GM19438 (cell line): ENCODE data around the gene FBN3.
"Not testable (repeated sequence)": the region's sequence is repeated elsewhere in the genome, so short reads cannot be mapped to it uniquely, and the experiment has no call there.

ENCODE experiments used
- ATAC-seq: cut with Tn5 transposase; IDR thresholded peaks from one replicate; pipeline ENCODE4 v1.9.1; 2021; ENCODE audit warnings: low read depth; ENCODE audit not compliant: unreplicated experiment

Gene FBN3

DNA sequence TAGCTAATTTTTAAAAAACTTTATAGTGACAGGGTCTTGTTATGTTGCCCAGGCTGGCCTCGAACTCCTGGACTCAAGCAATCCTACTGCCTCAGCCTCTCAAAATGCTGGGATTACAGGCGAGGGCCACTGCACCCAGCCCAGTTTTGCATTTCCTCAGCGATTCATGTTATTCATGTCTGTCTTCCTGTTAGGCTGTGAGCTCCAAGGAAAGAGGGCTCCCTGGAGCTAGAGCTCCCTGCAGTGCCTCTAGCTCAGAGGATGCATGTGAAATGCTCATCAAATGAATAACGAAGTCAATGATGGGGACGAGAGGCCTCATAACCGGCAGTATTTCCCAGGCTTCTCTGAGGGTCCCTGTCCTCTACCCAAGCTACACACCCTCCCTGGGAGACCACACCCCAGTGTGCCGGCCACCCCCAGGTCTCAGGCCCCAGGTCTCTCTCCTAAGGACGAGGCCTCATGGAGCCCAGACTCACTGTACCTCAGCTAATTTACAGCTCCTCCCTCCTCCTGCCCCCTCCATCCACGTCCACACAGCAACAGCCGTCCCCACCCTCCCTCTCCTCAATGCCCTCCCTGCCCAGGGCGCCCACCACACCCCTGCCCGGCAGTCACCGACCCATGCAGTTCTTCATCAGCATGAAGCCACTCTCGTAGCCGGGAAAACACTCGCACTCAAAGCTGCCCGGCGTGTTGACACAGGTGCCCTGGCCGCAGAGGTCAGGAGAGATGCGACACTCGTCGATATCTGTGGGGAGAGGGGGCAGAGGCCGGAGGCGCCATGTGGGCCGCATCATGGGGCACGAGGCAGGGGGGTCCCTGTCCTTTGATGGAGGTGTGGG lies 28.5 kb downstream of the FBN3 start:
- ATAC-seq: no peak

DNA sequence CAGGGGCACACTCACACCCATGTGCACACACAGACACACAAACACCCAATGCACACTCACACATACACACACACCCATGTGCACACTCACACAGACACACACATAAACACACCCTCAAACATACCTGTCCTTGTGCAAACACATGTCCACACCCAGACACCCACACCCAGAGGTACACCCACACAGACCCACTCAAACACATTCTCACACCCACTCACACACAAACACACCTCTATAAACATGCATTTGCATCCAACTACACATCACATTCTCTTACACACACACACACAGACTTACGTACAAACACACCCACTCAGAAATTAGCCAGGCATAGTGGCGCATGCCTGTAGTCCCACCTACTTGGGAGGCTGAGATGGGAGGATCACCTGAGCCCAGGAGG lies 31.4 kb downstream of the FBN3 start:
- ATAC-seq: no peak

DNA sequence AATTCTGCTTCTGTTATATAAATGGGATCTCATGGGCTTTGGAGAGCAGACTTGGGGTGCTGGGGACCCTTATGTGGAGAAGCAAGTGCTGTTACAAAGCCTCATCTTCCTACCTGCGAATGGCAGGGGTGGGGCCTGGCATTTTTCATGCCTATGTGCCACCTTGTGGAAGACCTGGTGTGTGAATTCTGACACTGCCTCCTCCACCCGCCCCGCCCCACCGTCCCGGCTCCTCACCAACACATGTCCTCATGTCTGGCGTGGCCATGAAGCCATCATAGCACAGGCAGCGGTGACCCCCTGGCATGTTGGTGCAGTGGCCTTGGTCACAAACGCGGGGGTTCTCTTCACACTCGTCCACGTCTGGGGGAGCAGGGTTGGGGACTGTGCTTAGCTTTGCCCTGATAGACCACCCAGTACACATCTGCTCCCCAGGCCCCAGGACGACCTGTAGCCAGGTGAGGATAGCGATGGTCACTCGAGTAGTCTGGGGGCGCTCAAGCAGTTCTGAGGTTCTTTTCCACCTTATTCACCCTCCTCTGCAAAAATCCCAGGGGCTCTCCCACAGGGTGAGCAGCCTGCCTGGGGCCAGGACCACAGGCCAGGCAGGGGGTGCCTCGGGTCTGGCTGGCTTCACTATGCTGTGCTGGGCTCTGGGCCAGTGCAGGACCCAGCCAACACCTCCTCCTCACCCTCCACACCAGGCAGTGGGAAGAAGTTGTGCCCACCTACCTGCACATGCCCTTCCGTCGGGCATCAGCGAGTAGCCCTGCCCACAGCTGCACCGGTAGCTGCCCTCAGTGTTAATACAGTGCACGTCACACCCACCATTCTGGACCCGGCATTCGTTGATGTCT lies 32.7 kb downstream of the FBN3 start:
- ATAC-seq: no peak

DNA sequence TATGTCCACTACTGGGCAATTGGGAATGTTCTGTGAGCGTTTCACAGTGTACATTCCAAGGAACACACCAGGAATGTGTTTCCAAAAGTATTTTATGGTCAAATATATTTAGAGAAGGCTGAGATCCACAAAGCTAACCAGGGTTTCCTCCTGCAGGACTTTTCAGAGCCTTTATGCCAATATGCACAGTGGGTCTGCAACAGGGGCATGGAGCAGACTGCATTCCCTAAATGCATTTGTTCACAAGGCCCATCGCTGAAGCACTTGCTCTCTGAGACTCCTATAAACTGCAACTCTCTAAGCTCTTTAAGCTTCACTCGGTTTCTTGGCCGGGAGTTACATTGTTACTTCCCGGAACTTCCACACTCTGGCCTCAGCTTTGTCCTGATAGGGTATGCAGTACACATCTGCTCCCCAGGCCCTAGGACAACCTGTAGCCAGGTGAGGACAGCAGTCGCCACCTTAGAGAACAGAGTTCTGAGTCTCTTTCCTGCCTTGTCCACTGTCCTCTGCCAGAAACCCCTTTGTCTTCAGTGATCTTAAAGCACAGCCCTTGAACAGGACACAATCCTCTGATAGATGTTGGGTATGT lies 33.5 kb downstream of the FBN3 start:
- no peak for ATAC-seq

DNA sequence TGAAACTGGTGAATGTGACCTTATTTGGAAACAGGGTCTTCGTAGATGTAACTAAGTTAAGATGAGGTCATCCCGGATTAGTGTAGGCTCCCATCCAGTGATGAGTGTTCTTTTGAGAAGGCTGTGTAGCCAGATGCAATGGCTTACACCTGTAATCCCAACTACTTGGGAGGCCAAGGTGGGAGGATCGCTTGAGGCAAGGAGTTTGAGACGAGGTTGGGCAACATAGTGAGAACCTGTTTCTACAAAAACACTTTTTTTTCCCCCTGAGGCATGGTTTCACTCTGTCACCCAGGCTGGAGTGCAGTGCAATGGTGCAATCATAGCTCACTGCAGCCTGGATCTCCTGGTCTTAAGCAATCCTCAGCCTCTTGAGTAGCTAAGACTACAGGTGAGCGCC lies 36.4 kb downstream of the FBN3 start:
- ATAC-seq: no peak

DNA sequence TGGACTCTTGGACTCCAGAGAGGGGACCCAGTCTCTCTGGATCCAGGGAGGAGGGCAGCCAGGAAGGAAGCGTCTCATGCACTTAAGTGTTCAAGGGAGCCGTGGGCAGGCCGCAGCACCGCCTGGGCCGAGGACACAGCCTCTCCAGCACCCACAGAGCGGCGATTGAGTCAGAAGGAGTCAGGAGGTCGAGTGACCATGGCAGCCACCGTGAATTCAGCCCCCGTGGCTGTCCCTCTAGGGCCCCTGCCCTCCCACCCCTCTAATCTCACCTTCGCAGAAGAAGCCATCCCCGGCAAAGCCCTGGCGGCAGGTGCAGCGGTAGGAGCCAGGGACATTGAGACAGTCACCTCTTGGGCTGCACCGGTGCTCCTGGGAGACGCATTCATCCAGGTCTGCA lies 38.0 kb downstream of the FBN3 start:
- no peak for ATAC-seq

DNA sequence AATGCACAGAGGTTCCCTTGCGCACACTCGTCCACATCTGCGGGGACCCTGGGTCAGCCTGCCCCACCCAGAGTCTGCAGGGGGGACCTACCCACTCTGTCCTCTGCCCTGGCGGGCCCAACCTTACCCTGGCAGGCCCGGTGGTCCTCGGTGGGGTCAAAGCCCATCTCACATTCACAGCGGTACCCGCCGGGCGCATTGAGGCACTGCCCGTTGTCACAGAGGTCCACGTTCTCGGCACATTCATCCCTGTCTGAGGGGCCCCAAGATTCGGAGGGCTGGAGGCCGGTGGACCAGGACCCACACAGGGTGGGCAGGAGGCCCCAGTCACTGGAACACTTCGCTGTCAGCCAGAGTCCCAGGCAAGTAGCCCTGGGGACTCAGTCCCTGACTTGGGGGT lies 38.5 kb downstream of the FBN3 start:
- no peak for ATAC-seq

DNA sequence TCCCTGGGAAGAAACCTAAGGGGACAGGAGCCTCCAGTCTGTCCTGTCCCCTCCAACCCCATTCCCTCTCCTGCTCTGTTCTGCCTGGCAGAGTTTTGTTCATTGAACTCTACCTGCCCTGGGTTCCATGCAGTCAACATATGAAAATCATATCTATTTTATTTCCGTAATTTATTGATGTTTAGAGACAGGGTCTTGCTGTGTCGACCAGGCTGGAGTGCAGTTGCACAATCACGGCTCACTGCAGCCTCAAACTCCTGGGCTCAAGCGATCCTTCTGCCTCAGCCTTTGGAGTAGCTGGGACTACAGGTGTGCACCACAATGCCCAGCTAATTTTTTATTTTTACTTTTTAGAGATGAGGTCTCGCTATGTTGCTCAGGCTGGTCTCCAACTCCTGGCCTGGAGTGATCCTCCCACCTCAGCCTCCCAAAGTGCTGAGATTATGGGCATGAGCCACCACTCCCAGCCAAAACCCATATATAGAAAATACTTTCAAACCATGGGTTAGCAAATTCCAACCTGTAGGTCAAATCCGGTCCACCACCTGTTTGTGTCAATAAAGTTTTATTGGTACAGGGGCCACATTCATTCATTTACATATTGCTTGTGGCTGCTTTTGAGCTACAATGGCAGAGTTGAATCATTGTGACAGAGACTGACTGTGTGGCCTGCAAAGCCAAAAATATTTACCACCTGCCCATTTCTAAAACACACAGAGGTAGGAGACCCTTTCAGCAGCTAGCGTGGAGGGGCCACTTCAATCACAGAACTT lies 39.3 kb downstream of the FBN3 start:
- ATAC-seq: no peak

DNA sequence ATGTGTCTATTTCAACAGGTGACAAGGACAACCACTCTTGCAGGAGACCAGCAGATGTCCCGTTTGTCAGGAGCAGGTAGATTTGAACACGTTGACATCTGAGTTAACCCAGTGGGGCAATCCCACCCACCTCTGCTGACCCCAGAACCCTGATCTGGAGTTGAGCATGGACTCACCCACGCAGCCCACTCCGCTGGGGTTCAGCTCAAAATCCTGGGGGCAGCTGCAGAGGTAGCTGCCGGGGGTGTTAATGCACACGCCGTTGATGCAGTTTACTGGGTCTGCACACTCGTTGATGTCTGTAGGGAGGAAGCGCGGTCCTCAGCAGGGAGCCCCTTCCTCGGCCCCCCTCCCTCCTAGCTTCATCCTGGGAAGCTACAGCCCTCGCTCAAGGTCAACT lies 39.9 kb downstream of the FBN3 start:
- no peak for ATAC-seq

DNA sequence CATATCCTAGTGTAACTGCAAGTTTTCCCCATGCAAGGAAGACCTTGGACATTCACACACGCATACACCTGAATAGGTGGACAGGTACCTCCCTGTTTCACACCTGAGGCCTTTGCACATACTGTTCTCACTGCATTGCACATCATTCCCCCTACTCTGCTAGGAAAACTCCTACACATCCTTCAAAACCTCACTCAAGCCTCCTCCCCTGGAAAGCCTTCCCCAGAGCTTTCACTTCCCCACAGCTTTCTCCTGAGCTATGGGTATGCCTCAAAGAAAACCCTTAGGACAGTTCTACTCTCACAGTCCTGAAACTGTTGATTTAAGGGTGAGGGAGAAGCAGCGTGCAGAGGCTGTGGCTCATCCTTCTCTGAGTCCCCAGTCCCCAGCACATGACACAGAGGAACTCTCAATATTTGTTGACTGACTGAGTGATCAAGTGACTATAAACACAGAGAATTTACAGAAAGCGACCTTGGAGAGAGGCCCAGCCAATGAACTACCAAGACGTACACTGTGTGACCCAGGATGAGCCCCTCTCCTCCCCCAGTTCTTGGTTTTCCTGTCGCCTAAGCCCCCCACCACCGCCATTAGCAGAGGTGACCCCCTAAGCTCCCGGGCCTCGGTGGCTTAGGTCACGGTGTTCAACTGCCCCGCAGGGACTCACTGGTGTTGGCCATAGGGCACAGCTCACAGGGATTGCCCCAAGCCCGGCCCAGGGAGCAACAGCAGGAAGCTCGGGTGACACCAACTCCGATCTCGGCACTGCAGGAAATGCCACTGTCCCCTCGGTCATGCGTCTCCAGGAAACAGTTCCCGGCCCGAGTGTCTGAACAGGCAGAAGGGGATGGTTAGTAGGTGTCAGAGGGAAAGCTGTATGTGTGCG lies 40.6 kb downstream of the FBN3 start:
- ATAC-seq: no peak

DNA sequence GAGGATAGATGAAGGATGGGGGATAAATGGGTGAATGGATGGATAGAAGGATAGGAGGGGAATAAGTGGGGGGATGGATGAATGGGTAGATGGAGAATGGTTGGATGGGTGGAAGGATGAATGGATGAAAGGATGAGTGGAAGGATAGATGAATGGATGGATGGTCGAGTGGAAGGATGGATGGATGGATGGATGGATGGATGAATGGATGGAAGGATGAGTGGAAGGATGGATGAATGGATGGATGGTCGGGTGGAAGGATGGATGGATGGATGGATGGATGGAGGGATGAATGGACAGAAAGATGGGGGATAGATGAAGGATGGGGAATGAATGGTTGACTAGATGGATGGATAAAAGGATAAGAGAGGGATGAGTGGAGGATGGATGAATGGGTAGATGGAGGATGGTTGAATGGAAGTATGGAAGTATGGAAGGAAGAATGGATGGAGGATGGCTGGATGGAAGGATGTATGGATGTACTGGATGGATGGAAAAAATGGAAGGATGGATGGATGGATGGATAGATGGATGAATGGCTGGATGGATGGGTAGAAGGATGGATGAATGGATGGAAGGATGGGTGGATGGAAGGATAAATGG lies 42.0 kb downstream of the FBN3 start:
- ATAC-seq: no peak

DNA sequence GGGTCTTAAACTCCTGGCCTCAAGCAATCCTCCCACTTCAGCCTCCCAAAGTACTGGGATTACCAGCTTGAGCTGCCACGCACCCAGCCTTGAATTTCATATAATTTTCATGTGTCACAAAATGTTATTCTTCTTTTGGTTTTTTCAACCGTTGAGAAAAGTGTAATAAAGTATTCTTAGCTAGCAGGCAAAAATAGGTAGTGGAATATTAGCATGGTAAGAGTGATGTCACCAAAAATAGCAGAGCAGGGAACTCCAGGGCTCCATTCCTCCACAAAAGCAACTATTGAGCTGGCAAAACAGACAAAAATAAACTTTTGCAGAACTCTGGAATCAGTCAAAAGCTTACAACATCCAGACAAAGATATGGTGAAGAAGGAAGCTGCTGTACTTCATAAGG lies 43.9 kb downstream of the FBN3 start:
- ATAC-seq: no peak

DNA sequence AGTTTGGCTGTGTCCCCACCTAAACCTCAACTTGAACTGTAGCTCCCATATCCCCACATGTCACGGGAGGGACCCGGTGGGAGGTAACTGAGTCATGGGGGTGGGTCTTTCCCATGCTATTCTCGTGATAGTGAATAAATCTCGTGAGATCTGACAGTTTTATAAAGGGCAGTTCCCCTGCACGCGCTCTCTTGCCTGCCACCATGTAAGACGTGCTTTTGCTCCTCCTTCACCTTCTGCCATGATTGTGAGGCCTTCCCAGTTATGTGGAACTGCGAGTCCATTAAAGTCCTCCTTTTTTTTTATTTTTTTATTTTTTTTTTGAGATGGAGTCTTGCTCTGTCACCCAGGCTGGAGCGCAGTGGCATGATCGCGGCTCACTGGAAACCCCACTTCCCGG lies 47.5 kb downstream of the FBN3 start:
- not testable (repeated sequence) for ATAC-seq

DNA sequence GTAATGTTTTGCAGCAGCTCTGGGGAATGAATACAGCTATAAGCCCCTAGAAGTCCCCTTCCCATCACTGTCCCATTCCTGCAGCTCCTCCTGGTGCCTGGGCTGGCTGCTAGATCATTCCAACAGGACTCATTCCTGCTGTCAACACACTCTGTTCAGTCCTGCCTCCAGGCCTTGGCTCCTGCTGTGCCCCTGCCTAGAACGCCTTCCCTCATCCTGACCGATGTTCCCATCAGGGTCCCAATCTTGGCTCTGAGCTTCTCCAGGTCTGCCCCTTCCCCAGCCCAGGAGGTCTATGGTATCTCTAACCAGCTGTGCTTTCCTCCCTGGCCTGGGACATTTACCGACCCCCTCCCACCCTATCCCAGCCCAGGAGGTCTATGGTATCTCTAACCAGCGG lies 48.1 kb downstream of the FBN3 start:
- ATAC-seq: no peak

DNA sequence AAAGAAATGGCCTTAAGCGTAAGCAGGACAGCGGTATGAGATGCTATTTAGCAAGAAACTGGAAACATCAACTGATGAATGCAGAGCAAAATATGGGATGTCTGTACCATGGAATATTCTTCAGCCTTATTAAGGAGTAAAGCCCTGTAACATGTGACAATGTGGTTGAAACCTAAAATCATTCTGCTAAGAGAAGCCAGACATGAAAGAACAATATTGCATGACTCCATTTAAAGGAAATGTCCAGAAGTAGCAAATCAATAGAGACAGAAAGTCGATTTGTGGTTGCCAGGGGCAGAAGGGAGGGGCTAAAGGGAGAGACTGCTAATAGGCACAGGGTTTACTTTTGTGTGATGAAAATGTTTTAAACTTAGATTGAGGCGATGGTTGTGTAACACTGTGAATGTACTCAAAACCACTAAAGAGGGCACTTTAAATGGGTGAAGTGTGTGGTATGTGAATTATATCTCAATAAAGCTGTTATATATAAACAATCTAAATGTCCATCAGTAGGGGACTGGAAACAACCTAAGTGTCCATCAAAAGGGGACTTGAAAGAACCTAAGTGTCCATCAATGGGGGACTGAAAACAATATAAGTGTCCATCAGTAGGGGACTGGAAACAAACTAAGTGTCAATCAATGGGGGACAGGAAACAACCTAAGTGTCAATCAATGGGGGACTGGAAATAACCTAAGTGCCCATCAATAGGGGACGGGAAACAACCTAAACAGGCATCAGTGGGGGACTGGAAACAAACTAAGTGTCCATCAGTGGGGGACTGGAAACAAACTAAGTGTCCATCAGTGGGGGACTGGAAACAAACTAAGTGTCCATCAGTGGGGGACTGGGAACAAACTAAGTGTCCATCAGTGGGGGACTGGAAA lies 51.5 kb downstream of the FBN3 start:
- ATAC-seq: no peak

DNA sequence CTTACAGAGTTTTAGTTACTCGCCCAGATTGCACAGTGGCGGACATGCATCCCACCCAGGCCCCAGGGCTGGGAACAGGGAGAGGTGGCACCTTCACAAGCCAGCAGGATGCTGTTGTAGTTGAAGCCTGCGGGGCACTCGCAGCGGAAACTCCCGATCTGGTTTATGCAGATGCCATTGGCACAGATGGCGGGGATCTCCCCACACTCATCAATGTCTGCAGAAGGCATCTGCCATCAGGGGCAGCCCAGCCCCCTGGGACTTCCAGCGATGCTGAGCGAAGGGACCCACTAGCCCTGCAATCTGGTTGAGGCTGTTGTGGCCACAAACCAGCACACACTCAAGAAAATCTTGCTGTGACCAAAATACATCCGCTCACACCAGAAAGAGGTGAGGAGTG lies 52.2 kb downstream of the FBN3 start:
- ATAC-seq: no peak

DNA sequence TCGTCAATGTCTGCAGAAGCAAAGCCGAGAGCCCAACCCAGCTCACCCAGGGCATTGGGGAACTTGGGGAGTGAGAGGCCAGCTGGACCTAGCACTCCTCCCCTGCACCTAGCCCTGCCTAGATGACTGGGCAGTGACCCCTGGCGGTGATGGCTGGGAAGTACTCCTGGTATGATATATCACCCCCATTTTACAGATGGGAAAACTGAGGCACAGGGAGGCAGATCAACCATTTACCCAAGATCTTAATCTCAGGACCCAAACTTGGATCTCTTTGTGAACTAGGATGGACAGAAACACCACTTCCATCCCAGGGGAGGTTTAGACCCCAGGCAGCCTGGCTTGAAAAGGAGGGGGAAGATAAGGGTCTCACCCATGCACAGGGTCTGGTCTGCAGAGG lies 53.3 kb downstream of the FBN3 start:
- no peak for ATAC-seq

DNA sequence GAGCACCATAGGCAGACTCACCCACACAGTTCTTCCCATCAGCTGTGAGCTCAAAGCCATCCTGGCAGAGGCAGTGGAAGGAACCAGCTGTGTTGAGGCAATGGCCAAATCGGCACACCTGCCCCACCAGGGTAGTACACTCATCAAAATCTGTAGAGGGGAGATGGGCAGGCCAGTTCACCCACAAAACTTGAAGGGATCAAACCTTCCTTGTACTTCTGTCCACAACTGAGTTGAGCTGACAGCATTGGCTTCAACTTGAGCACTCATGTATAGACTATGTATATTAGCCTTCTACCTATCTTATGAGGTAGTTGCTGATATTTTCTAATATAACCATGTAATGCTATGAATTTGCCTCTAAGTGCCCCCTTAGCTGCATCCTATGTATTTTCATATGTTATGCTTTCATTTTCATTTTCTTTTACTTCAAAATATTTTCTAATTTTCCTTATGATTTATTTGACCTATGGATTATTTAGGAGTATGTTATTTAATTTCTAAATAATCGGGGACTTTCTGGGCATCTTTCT lies 54.0 kb downstream of the FBN3 start:
- ATAC-seq: no peak
